OCI-M1 (cell line): ENCODE measurements around the gene WDR82.
A peak's percentile ranks its signal among the peaks of the same experiment; 100 is the strongest.

Source experiments
- DNase-seq: peaks from one replicate; lab custom pipeline; 2025; lab: John Stamatoyannopoulos, UW

WDR82 gene

DNA sequence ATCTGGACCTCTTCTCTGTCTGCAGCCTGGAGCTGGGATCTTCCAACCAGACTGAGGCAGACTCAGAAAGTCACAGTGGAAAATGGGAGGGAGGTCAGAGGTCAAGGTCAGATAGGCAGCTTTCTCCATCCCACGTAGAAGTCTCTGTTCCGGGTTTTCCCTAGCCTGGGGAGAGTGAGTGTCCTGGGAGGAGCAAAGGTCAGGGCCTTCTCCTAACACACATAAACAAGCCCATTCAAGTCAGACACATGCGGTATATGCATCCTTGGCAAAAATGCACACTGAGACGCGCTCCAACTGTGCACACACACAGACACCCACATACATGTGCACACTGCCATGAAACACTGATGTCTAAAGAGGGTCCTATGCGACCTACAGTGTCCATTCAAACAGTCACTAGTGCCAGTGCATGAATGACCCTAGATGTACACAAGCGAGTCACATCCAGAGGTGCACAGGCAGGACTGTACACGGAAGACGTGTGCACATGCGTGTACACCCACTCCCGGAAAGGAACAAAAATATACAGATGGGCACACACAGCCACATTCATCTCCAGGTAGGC, 40.2 kb downstream of the WDR82 start:
- DNase-seq, result peak; percentile 64

DNA sequence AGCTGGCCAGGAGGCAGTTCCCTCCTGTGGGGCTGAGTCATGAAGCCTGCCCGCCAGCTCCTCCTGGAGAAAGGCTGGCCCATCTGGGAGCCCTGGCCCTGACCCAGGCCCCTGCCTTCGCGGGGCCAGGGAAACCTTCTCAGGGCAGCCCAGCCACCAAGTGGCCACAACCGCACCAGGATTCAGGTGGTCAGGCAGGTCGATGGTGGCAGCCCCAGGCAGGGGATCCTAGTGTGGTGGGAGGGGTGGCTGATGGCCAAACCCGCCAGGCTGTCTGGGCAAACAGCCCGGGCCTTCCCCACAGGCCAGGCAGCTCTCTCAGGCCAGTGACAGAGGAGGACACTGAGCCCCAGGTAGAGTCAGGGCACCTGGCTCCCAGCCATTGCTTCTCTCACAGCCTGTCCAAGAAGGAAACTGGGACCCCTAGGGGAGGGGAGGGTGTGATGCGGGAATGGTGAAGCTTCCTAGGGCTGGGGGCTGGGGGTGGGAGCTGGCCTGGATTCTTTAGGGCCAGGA, 40.7 kb downstream of the WDR82 start:
- peak; percentile 73 for DNase-seq

DNA sequence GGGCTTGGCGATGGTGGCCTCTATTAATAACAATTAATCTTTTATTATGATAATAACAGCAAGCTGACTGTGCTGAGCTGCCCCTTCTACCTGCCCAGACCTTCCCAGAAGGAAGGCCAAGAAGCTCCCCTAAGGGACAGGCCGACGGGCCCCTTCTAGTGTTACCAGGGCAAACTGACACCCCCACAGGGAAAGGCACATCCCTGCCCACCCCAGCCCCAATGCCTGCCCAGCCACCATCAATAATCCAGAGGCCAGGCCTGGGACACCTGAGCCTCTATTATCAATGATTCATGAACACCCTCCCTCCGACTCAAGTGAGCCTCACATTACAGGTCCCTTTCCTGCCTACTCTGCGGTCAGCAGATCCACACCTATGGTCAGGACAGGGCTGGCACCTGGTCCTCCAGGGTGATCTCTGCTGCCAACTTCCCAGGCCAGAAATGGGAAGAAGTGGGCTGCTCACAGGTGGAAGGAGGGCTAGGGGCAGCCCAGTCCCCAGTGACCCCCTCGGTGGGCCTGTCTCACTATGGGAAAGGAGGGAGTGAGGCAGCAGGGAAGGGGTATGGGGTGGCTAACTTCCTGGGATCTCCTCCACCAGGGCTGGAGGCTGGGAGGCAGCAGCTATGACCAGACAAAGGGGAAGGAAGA, 41.3 kb downstream of the WDR82 start:
- no peak for DNase-seq

DNA sequence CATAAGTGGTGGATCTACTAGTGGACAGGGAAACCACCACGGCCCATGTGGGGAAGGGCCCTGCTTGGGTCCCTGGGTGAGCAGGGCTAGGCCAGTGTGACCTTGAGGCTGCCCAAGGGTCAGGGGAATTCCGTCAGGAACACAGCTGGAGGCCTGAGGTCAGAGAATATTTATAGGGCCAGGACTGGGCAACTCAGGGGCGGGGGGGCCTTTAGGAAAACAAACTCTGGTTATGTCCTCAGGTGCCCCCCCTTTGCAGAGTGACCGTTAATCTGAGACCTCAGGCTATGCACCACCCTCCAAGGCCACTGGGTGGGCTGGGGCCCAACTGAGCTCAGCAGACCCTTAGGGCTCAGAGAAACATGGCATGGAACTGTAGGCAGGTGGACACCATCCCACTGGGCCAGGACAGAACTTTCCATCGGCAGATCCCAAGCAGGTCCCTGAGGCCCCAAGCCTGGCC, 42.0 kb downstream of the WDR82 start:
- DNase-seq, result no peak

GRCh38 chr3:52234516-52235447, 43.7 kb downstream of the WDR82 start:
- no peak for DNase-seq

DNA sequence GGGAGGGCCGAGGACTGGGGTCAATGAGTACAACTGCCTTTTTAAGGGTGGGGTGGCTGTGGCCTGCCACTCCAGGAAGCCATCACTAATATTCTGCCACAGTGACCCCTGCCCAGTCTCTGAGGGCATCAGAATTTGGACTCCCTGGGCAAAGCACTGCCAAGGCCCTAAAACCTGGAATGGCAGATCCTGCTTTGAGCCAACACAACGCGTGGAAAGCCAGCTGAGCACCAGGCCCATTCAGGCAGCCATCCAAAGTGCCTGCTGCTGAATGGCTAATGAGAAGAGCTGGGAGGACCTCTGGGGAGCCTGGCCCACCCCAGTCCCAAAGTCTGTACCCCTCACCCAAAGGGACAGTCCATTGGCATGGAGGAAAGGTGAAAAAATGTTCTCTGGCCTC, 44.5 kb downstream of the WDR82 start:
- no peak for DNase-seq

DNA sequence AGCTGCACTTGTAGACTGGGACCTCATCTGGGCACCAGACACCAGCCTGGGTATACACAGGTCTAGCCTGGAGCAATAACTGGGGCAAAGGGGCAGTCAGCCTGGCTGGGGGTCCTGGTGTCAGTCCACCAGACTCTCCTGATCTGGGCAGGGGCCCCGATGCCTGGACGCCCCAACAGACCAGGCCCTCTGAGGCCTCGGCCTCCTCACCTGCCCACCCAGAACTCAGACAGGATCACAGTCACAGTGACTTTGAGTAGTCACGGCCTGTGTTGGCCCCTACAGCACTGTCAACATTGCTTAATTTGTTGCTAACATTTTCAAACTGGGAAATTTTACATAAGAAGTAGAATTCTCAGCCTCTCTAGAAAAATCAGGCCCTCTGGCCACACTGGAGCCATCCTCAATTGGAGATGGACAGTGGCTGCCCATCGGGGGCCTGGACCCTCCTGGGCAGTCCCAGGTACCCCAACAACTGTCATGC, 45.3 kb downstream of the WDR82 start:
- DNase-seq, result no peak

DNA sequence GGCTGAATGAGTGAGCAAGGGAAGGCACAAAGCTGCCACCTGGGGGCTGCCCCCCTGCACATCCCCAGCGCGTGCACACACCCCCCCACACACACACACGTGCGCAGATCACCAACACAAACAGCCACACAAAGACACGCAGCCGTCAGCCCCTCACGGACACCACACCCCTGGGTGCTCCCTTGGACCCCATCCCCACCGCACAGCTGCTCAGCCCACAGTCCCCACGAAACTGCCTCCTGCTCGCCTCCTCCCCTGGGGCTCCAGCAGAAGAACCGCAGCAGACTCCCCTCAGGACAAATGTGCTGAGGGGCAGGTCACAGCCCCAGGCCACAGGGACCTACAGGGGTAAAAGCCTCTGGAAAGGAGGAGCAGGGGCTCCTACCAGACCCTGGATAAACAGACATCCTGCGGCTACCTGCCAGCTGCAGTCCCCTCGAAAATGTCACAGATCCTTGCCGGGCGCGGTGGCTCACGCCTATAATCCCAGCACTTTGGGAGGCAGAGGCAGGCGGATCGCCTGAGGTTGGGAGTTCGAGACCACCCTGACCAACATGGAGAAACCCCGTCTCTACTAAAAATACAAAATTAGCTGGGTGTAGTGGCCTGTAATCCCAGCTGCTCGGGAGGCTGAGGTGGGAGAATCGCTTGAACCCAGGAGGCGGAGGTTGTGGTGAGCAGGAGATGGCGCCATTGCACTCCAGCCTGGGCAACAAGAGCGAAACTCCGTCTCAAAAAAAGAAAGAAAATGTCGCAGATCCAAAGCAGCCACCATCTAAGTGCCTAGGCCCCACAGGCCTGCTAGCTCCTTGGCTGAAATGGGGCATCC, 46.0 kb downstream of the WDR82 start:
- DNase-seq, result no peak

- peak; percentile 68 for DNase-seq
Observed at GRCh38 chr3:52231502-52232278, 46.8 kb downstream of the WDR82 start.

GRCh38 chr3:52230889-52231499, 47.5 kb downstream of the WDR82 start:
- no peak for DNase-seq

DNA sequence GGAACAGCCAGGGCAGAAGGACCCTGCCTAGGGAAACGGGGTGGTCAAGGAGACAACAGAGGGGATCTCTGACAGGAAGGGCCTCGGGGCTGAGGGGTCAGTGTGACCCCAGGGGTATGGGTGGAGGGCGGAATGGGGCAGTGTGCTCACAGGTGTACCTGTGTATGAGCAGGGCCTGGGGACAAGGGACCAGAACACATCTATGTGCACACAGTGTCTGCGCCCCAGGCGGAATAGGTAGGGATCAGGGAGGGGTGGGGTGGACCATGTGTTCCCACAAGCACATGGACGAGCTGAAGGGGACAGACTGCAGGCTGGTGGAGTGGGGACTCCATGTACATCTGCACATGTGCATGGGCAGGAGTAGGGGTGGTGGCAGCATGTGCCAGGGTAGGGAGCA, 48.0 kb downstream of the WDR82 start:
- DNase-seq, result no peak

DNA sequence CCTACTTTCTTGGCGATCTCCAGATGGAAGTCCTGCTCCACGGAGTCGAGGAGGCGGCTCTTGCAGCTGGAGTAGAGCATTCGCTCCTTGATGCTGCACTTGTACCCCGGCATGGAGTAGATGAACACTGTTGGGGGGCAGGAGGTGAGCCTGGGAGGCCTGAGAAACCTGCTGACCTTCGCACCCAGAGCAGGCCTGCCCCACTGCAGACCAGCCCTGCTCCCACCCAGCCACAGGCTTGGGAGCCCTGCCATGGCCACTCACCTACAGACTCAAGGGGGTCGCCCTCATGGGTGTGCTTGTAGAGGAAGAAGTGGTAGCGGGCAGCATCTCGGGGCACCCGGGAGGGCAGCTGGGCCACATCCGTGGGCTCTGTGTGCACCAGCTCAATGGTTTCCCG, 48.8 kb downstream of the WDR82 start:
- DNase-seq, result no peak

GRCh38 chr3:52228751-52229291, 49.6 kb downstream of the WDR82 start:
- no peak for DNase-seq

- no peak for DNase-seq
Observed at GRCh38 chr3:52228266-52228665, 50.2 kb downstream of the WDR82 start.

- no peak for DNase-seq
Observed at GRCh38 chr3:52227766-52228165, 50.7 kb downstream of the WDR82 start.

- no peak for DNase-seq
Observed at GRCh38 chr3:52227117-52227516, 51.3 kb downstream of the WDR82 start.

DNA sequence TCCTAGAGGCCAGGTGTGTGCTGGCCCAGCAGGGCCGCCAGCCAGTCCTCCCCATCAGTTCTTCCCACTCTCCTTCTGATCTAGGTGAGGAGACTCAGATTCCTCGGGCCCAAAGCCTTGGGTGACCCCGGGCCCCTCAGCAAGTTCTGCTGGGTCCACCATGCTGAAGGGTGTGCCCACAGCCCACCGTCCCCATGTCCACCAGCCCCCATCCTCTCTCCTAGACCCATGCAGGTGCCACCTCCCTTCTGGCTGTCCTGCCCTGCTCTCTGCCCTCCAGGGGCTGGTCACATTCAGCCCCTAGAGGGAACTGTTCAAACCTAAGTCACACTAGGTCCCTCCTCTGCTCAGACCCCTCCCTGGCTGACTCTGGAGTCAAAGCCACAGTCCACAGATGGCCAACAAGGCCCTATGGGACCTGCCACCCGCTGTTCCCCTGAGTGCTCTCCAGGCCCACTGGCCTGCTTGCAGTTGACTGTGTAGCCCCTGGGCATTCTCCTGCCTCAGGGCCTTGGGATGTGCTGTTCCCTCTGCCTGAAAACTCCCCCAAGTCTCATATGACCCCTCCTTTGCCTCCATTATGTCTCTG, 52.1 kb downstream of the WDR82 start:
- DNase-seq, result no peak

- DNase-seq, result peak; percentile 69
Observed at GRCh38 chr3:52225452-52226228, 52.8 kb downstream of the WDR82 start, which contains the start of gene TLR9. Gene TLR9, minus strand, starts transcription at chr3:52225645. Its CDS starts 116 bp downstream, at chr3:52225529.
